Loucy (cell line): ENCODE results near the gene NEO1.

ENCODE experiments used
- EZH2phosphoT487 ChIP-seq: fragments of 200-600 bp; IDR thresholded peaks from 2 replicates; pipeline ENCODE4 v1.6.1; 2018; ENCODE audit warnings: antibody characterized with exemption, mild to moderate bottlenecking, moderate library complexity, borderline replicate concordance
- TF ChIP-seq, protein P1 (sequence below): fragments of 200-600 bp; sonication (generic); conservative IDR thresholded peaks from 2 replicates; pipeline ENCODE4 v1.5.1; 2014; ENCODE audit warnings: mild to moderate bottlenecking, antibody characterized with exemption, low read length

DNA sequence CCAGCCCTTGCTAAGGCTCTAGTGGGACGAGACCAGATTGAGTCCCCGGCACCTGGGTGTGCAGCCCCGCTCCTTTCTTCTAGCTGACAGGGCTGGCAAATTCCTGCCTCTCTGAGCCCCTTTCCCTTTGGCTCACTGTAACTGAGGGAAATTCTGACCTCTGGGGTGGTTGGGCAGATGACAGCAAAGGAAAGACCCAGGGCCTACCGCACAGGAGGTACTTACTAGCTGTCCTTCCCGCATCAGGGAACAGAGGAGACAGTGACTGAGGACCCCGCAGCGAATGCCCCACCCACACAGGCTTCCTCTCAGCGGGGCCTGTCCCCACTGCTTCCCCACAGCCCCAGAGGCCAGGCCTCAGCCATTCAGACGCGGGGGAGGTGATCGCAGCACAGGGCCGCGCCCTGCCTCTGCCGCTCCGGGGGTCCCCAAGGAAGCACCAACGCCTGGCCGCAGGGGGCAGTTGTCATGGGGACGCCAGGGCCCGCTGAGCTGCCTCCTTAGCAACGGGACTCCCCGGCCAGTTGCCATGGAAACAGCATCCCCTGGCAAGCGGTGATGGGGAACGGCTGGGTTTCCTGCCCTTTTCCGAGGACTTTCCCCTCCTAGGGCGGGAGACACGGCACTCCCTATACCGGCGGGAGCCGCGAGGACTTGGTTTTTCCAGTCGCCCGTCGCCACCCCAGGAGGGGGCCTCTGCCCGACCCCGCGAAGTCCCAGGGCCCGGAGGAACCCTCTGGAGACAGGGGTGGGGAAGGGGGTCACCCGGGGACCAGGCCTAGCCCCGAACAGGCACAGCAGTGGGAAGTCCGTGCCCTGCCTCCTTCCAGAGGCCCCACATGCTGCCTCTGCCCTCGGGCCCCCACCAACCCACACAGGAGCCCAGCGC is 266.4 kb downstream of the NEO1 start:
- TF ChIP-seq, protein P1, sequence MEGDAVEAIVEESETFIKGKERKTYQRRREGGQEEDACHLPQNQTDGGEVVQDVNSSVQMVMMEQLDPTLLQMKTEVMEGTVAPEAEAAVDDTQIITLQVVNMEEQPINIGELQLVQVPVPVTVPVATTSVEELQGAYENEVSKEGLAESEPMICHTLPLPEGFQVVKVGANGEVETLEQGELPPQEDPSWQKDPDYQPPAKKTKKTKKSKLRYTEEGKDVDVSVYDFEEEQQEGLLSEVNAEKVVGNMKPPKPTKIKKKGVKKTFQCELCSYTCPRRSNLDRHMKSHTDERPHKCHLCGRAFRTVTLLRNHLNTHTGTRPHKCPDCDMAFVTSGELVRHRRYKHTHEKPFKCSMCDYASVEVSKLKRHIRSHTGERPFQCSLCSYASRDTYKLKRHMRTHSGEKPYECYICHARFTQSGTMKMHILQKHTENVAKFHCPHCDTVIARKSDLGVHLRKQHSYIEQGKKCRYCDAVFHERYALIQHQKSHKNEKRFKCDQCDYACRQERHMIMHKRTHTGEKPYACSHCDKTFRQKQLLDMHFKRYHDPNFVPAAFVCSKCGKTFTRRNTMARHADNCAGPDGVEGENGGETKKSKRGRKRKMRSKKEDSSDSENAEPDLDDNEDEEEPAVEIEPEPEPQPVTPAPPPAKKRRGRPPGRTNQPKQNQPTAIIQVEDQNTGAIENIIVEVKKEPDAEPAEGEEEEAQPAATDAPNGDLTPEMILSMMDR, result no peak
- no peak for TF ChIP-seq EZH2phosphoT487
